ENCODE measurements around the gene HNF4A.

GRCh38 chr20:44414808-44415207, 59.3 kb downstream of the HNF4A start:
- TF ChIP-seq, protein P1, sequence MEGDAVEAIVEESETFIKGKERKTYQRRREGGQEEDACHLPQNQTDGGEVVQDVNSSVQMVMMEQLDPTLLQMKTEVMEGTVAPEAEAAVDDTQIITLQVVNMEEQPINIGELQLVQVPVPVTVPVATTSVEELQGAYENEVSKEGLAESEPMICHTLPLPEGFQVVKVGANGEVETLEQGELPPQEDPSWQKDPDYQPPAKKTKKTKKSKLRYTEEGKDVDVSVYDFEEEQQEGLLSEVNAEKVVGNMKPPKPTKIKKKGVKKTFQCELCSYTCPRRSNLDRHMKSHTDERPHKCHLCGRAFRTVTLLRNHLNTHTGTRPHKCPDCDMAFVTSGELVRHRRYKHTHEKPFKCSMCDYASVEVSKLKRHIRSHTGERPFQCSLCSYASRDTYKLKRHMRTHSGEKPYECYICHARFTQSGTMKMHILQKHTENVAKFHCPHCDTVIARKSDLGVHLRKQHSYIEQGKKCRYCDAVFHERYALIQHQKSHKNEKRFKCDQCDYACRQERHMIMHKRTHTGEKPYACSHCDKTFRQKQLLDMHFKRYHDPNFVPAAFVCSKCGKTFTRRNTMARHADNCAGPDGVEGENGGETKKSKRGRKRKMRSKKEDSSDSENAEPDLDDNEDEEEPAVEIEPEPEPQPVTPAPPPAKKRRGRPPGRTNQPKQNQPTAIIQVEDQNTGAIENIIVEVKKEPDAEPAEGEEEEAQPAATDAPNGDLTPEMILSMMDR (IDR thresholded peaks at IDR 0.05) = no peak
- TF ChIP-seq POLR2A (IDR thresholded peaks at IDR 0.05) (no peak), POLR2AphosphoS5 (IDR thresholded peaks at IDR 0.05) (no peak), EP300 (IDR thresholded peaks at IDR 0.05; ENCODE audit: low read depth) (no peak)
